HG03135 (cell line): ENCODE data around the gene VPS26B.
"Not testable (repeated sequence)": the region's sequence is repeated elsewhere in the genome, so short reads cannot be mapped to it uniquely, and the experiment has no call there.

ENCODE experiments used
- ATAC-seq: cut with Tn5 transposase; IDR thresholded peaks from one replicate; pipeline ENCODE4 v1.9.1; 2021; ENCODE audit warnings: mild to moderate bottlenecking, moderate library complexity; ENCODE audit not compliant: unreplicated experiment

VPS26B gene

DNA sequence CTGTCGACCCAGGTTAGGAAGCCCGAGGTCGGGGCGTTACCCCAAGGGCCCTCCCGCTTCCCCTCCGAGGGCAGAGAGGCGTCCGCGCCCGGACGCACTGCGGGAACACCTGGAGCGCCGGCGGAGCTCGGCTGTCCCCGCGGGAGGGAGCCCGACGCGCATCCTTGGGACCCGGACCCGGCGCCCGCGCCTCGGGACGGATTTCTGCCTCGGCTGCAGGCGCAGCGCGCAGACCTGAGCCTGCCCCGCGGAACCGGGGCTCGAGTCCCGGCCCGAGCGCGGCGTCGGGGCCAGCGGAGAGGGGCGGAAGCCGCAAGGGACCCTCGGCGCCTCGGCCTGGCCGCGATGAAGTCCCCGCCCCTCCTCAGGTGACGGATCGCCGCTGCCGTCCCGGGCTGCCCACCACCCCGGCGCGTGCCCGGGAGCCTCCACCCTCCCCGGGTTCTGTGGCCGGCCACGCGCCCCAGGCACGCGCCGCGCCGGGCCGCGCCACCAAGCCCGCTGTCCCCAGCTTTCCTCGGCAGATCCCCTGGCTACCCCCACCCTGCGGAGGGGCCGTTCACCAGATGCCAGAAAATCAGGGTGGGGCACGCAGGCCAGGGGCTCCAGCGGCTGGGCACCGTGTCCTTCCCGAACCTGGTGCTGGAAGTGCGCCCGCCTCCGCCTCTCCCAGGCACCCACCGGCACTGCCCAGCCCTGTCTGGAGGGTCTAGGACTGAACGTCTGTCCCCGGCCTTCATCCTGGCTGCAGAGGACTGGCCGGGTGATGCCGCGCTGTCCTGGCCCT is 52.1 kb downstream of the VPS26B start:
- no peak for ATAC-seq

DNA sequence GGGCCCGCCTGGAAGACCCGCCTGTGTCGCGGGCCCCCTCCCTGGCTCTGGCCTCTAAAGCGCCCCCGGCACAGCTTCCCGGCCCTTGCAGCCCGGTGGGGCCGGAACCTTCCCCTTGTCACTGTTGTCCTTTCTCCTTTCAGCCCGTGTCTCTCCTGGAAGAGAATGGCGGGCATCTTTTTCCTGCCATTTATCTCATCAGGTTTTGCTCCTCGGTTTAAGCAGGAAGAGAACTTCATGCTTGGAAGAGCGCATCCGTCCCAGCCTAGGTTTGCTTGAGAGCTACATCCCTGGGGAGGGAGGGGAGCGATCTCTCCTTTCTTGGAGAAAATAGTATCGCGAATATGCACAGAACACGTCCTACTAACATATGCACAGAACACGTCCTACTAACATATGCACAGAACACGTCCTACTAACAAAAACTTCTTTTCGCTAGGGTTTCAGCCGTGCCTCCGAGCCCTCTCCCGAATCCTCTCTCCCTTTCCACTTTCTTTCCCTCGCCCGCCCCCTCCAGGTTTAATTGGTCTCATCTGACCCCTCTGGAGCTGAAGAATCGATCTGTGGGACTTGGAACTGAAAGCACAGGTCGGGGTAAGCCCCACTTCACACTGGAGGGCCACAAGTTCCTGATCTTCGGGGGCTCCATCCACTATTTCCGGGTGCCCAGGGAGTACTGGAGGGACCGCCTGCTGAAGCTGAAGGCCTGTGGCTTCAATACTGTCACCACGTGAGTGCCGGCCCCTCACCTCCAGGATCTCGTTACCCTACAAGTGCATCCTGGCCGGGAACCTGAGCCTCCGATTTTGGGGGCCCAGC is 52.9 kb downstream of the VPS26B start:
- ATAC-seq: no peak

DNA sequence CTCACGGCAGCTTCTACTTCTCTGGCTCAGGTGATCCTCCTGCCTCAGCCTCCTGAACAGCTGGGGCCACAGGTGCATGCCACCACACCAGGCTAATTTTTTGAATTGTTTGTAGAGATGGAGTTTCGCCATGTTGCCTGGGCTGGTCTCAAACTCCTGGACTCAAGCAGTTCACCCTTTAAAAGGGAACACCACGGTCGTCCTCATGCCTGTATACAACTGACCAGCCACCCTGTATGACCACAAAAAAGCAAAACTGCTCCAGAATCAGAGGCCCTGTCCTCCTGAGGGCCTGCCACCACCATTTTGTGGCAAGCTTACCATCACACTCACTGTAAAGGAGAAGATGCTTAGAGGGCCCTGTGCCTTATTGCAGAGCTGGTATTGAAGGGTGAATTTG is 53.9 kb downstream of the VPS26B start:
- no peak for ATAC-seq

DNA sequence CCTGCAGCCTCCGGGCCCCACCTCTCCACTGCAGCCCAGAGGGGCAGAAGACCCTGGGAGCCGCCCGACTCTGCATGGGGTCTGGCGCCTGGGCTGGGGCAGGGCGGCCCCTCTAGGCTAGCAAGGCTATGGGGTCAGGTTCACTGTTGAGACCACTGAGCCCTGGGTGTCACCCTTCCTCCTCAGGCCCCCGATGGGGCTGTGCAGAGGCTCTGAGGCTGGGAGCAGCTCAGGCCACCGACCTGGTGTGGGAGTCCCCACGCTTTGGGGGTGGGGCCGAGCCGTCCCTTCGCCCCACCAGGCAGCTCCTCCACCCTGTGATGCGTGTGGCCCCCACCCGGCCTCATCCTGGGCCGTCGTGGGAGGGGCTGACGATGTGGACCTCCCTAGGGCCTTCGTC is 57.2 kb downstream of the VPS26B start:
- not testable (repeated sequence) for ATAC-seq

DNA sequence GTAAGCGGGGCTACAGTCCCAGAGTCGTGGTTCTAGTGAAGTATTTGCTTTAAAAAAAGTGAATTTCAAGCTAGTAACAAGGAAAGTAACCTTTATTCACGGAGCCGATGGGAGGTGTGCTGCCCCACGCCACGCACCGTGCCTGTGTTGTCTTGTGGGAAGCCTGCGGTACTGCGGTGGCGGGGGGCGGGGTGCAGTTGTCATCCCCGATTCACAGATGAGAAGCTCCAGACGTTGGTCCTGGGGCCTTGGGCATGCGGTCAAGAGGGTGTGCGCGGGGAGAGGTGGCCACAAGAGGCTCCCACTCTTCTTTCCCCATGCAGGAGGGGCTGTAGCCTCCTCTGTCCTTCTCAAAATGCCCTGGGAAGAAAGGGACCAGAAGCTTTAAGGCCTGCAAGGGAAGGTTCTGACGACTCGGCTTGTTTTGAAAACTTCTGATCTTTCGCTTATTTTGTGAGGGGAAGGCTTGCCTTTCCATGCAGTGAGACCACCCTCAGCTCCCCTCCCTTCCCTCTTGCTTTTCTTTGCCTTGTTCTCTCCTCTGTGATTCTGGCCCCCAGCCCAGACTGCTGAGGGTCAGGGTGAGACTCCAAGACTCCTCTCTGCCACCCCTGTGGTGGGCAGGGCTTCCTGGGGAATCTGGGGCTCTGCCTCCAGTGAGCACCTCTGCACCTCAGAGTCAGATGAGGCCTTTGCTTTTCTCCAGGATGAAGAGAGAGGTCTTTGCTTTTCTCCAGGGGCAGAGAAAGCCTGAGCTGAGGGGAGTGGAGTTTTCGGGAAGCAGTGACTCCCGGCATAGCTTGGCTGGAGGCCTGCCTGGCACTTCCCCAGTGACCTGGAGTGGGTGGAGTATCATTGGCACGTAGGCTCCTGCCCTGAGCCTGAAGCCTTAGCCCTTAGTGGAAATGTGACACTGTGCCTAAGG is 57.9 kb downstream of the VPS26B start:
- no peak for ATAC-seq

DNA sequence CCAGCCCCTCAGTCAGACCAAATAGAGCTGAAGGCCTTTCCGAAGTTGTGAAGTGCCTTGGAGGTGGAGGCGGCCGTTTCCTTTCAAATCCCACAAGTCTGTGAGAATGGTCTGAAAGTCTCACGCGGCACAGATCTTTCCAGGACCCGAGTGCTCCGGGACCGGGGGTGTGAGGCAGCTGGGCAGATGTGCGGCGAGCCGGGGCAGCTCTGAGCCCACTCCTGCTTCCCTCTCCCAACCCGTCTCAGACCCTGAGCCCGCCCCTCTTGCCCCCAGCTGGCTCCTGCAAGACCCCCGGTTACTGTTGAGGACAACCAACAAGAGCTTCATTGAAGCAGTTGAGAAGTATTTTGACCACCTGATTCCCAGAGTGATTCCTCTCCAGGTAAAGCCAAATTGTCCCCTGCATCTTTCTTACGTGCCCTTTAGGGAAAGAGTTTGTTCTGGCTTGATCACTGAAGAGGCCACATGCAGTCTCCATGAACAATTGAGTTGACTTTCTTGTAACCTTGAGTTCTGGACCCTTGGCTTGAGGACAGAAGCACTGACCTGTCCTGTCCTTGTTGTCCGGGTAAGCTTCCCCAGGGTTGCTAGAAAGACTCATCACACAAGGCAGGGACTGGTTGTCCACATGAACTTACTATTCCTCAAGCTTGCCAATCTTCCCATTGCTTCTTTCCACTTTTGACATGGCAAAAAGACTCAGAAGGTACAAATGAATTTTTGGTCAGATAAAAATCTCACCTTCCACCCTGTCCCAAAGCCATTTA is 59.2 kb downstream of the VPS26B start:
- no peak for ATAC-seq

DNA sequence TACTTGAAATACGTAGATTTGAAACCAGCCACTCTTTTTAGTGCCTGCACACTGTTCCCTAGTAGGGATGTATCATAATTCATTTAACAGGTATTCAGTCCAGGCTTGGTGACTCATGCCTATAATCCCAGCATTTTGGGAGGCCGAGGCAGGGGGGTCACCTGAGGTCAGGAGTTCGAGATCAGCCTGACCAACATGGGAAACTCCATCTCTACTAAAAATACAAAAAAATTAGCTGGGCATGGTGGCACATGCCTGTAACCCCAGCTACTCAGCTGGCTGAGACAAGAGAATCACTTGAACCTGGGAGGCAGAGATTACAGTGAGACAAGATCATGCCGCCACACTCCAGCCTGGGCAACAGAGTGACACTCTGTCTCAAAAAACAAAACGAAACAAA is 59.9 kb downstream of the VPS26B start:
- not testable (repeated sequence) for ATAC-seq

DNA sequence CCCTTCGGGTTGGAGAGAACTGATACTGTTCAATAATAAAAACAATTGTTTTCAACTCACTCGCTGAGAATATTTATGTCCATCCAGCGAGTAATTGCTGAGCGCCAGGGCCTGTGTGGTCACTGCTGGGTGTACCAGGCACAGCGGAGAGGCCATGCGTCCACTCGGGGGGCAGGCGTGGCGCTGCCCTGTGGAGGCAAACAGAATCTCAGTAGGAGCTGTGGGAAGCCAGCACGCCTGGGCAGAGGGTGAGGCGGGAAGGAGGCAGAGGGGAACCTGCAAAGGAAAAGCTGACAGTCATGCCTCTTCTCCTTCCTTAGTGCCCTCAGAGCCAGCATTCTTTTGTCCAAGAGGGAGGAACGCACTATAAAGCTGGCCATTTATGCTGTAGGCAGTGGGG is 63.1 kb downstream of the VPS26B start:
- ATAC-seq: no peak

DNA sequence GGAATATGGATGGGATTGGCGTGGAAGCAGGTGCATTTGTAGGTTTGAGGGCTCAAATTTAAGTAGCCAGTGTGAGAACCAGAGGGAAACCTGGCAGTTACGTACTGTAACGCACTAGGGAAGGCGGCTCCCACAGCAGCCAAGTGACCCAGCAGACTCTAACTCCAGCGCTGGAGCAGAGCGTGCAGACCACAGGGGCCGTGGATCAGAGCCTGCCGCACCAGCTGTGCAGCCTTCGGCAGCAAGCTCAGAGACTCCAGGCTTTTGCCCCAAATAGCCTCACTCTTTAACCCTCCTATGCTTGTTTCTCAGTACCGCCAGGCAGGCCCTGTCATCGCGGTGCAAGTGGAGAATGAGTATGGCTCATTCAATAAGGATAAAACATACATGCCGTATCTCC is 64.0 kb downstream of the VPS26B start:
- no peak for ATAC-seq

DNA sequence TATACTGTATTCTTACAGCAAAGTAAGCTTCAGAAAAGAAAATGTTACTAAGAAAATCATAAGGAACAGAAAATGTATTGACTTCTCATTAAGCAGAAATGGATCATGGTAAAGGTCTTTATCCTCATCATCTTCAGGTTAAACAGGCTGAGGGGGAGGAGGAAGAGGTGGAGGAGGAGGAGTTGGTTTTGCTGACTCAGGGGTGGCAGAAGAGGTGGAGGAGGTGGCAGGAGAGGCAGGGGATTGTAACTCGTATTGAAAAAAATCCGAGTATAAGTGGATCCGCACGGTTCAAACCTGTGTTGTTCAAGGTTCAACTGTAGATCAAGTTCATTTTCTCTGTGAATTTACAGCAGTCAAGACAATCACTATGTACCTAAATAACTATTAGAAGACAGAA is 64.7 kb downstream of the VPS26B start:
- no peak for ATAC-seq

DNA sequence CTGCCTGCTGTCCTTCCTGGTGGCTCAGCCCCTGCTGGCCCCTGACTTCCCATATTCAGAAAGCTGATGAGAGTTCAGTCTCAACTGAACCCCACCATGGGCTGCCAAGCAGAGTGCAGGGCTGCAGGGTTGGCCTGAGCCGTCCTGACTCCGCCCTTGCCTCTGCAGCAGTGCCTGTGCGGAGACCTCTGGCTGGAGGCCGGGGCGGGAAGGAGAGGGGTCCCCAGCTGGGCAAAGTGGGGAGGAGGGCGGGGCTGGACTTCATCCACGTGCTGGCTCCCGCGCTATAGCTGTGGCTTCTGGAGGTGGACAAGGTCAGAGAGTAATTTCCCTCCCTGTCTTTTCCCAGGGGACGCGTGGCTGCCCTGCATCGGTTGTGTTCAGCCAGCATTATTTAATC is 65.3 kb downstream of the VPS26B start:
- ATAC-seq: no peak

DNA sequence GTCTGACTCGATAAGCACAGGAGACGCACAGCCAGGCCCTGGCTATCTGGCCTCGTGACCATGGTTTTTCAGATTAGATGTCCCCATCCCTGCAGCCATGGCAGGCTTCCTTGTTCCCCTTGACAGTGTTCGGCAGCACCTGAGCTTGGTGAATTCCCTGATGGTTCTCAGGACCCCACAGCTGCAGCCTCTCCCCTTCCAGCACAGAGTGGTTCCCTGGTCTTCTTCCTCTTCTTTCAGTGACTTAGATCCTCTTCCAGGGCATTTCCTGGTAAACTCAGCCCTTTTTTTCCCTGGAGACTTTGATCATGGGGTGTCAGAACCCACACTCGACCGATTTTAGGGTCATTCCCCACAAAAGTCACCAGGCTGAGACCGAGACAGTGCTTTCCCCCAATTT is 66.2 kb downstream of the VPS26B start:
- ATAC-seq: no peak

DNA sequence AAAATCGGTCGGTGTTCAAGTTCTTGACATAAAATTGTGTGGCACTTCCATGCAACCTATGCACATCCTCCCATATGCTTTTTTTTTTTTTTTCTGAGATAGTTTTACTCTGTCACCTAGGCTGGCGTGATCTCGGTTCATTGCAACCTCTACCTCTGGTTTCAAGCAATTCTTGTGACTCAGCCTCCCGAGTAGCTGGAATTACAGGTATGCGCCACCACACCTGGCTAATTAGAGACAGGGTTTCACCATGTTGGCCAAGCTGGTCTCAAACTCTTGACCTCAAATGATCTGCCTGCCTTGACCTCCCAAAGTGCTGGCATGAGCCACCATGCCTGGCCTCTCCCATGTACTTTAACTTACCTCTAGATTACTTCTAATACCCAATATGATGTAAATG is 66.7 kb downstream of the VPS26B start:
- ATAC-seq: no peak

DNA sequence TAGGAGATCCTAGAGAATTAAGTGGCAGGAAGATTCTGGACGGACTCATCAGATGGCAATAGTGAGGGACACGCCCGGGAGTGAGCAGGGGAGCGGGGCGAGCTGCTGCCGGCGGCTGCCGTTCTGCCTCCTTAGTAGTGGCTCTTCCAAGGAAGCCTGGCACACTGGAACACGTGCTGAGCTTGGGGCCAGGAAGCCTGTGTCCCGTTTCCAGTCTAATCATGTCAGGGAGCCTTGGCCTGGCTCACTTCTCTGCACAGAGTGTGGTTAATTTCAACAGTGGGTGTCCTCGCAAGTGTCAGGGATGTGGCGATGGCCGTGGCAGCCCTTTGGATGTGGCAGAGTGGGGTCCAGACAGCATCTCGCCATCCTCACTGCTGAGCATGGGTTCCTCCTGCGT is 68.2 kb downstream of the VPS26B start:
- ATAC-seq: no peak

DNA sequence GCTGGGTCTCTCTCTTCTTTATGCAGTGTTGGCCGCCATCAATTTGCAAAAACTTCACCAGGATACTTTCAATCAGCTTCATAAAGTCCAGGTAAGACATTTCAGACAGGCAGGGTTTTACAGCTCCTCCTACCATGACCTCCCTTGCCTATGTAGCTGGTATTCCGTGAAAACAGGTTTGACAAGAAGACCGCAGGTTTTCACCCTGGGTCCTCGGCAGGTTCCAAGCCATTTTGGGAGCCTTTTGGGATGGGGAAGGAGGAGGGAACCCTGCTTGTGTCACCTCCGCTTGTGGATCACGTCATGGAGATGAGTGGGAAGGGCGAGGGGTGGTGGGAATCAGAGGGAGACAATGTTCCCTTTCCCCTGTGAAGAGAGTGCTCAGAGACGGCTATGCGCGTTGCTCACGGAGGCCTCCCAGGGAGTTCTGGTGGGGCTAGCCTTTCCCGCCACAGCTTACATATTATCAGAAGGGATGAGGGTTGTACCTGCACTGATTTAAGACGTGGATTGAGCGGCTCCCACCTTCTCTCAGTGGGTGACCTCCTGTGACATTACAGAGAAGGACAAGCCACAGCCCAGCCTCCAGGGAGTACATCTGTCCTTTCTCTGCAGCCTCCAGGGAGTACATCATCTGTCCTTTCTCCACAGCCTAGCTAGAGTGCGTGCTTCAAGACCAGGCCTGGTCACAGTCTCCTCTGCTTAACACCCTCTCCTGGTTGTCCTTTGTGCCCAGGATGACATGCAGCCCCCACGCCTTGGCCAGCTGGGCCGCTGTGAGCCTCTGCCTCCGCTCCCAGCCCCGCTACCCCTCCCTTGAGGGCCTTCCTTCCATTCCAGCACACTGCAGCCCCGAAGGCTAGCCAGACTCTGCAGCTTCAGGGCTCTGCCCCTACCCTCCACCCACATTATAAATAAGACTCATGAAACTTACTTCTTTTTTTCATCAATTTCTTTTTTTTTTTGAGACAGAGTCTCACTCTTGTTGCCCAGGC is 68.9 kb downstream of the VPS26B start:
- no peak for ATAC-seq

DNA sequence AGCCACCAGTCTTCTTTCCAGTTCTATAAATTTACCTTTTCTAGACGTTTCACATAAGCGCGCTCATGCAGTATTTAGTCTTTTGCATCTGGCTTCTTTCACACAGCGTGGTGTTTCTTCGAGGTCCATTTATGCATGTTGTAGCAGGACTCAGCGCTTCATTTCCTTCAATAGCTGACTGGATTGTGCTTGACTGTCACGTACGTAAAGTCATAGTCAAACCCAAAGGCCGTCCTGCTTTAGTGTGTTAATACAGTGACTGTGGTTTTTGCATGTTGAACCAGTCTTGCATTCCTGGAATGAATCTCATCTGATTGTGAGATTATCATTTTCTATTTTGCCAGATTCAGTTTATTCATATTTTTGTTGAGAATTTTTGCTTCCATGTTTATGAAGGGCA is 70.2 kb downstream of the VPS26B start:
- no peak for ATAC-seq
